K562 (cell line): ENCODE measurements around the gene PARD6A.

Source experiments
- ATF3 ChIP-seq, 2 experiments: fragments of 450-650 bp in 1 of 2; sonication (generic) in 1 of 2; formaldehyde crosslinking in 1 of 2; IDR thresholded peaks in 1 of 2; conservative IDR thresholded peaks in 1 of 2; 2 replicates each; pipeline versions ENCODE4 v1.6.1 to v1.8.1; 2016 to 2023; ENCODE audit warnings: mild to moderate bottlenecking in 2 of 2, moderate library complexity in 2 of 2, inconsistent platforms in 1 of 2, missing genetic modification reagents in 1 of 2
- BACH1 ChIP-seq: fragments of 200-800 bp; sonication (Bioruptor generic); IDR thresholded peaks from 2 replicates; pipeline ENCODE4 v1.6.1; 2016; ENCODE audit warnings: missing genetic modification characterization, missing compliant biosample characterization
- EZH2 ChIP-seq: IDR thresholded peaks from 2 replicates; pipeline ENCODE4 v1.6.1; 2012; ENCODE audit warnings: low read depth, mild to moderate bottlenecking, inconsistent platforms, low read length, borderline replicate concordance
- POLR2A ChIP-seq: fragments of 450-650 bp; conservative IDR thresholded peaks from 2 replicates; pipeline ENCODE4 v1.6.1; 2016
- THRA ChIP-seq: fragments of 450-650 bp; IDR thresholded peaks from 2 replicates; pipeline ENCODE4 v1.6.1; 2017; ENCODE audit warnings: mild to moderate bottlenecking, moderate library complexity

- TF ChIP-seq POLR2A (no peak), THRA (no peak), ATF3 (IDR thresholded peaks at IDR 0.05) (no peak), ATF3 (CRISPR knock-in tag; conservative IDR thresholded peaks at IDR 0.05) (no peak), EZH2 (no peak), BACH1 (no peak)
Measured at GRCh38 chr16:67694611-67695010, 33.9 kb downstream of the PARD6A start.
